ENCODE measurements around the gene C12orf75. TPM values are rescaled to one million over a fixed set of nuclear protein-coding genes. Genes with fewer than 3 reads are reported as not detected.

C12orf75 gene
- total and polyA plus RNA-seq, 10 of the 15 experiments (the other 5 are each of a cell fraction or from before 2014, with no cell fraction given): 40.7 to 411 (median 159) TPM

- TF ChIP-seq IRF5 (IDR thresholded peaks at IDR 0.05; ENCODE audit: borderline replicate concordance) (no peak), SIX5 (IDR thresholded peaks at IDR 0.05; ENCODE audit: low read depth, low read length, severe bottlenecking) (no peak), MEF2B (IDR thresholded peaks at IDR 0.05; ENCODE audit: partially characterized antibody, poor library complexity, severe bottlenecking) (no peak), ZNF592 (IDR thresholded peaks at IDR 0.05) (no peak), RAD21 (IDR thresholded peaks at IDR 0.05; ENCODE audit: insufficient read depth, low read depth, low read length) (no peak)
Measured at GRCh38 chr12:105317942-105318621, 12.4 kb upstream of the C12orf75 start (continued).
